RWPE1 (cell line): ENCODE results near the gene LZTS3.
"Not testable (repeated sequence)": the region's sequence is repeated elsewhere in the genome, so short reads cannot be mapped to it uniquely, and the experiment has no call there.

Experiments
- CTCF ChIA-PET: fragments of 350-600 bp; sonication (Branson Sonifier 250); formaldehyde crosslinking; extraction: SDS; loops from one replicate; lab custom pipeline; 2021; lab: Yijun Ruan, JAX
- POLR2A ChIA-PET: fragments of 400-600 bp; formaldehyde crosslinking; extraction: SDS; loops from one replicate; lab custom pipeline; 2020; ENCODE audit warnings: antibody characterized with exemption; ENCODE audit not compliant: low non-redundant PET; lab: Yijun Ruan, JAX
- DNase-seq: peaks from one replicate; pipeline ENCODE4 v3.0.0; 2012; ENCODE audit warnings: low spot score
- H3K27ac ChIP-seq: fragments of 450-650 bp; 2 replicates; pipeline ENCODE4 v1.5.1; 2017
- TF ChIP-seq, protein P1 (sequence below): fragments of 450-650 bp; conservative IDR thresholded peaks from 2 replicates; pipeline ENCODE4 v1.5.1; 2017; ENCODE audit warnings: low read depth, mild to moderate bottlenecking

Gene LZTS3

DNA sequence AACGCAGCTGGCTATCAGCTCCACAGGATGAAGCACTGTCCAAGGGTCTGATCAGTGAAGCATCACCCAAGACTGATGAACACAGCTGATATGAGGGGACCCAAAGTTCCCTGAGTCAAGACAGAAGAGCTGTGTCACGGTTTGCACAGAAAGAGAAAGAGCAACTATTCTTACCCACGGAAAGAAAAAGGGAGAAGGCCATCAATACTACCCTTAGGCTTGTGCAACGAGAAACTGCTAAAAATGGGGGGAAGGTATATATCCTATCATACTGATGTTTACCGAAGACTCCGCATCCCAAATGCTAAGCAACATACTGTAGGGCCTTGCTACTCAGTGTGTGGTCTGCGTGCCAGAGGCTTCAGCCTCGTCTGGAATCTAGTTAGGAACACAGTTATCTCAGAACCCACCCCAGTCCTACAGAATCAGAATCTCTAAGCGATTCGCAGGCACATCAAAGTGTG is 14.3 kb downstream of the LZTS3 start:
- no peak for DNase-seq

DNA sequence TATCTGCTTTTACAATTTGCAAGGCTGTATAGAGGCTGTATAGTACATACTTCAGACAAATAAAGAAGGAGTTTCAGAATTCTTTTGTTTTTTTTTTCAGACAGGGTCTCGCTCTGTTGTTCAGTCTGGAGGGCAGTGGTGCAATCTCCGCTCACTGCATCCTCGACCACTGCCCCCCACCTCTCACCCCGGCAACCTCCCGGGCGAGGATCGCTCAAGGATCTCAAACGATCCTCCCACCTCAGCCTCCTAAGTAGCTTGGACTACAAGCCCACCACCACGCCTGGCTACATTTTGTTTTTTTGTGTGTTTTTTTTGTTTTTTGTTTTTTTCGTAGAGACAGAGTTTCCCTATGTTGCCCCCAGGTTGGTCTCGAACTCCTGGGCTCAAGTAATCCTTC is 15.5 kb downstream of the LZTS3 start:
- CTCF ChIA-PET, result interaction anchor here (0.7 kb wide), 1 partner anchor 29 kb away, joined by 4 read pairs; no protein-coding TSS in a partner anchor
- TF ChIP-seq, protein P1, sequence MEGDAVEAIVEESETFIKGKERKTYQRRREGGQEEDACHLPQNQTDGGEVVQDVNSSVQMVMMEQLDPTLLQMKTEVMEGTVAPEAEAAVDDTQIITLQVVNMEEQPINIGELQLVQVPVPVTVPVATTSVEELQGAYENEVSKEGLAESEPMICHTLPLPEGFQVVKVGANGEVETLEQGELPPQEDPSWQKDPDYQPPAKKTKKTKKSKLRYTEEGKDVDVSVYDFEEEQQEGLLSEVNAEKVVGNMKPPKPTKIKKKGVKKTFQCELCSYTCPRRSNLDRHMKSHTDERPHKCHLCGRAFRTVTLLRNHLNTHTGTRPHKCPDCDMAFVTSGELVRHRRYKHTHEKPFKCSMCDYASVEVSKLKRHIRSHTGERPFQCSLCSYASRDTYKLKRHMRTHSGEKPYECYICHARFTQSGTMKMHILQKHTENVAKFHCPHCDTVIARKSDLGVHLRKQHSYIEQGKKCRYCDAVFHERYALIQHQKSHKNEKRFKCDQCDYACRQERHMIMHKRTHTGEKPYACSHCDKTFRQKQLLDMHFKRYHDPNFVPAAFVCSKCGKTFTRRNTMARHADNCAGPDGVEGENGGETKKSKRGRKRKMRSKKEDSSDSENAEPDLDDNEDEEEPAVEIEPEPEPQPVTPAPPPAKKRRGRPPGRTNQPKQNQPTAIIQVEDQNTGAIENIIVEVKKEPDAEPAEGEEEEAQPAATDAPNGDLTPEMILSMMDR, result no peak
- H3K27ac ChIP-seq, result no peak overlapping the region
- POLR2A ChIA-PET, result no interaction called here
- no peak for DNase-seq

More for the DNA sequence above, 14.3 kb downstream of the LZTS3 start:
- ChIA-PET POLR2A (interaction anchor here (1.0 kb wide), 1 partner anchor 14 kb away, joined by 4 read pairs; no protein-coding TSS in a partner anchor), CTCF (no interaction called here)
- TF ChIP-seq, protein P1, result no peak
- H3K27ac ChIP-seq, result peak overlapping the region; percentile 77

DNA sequence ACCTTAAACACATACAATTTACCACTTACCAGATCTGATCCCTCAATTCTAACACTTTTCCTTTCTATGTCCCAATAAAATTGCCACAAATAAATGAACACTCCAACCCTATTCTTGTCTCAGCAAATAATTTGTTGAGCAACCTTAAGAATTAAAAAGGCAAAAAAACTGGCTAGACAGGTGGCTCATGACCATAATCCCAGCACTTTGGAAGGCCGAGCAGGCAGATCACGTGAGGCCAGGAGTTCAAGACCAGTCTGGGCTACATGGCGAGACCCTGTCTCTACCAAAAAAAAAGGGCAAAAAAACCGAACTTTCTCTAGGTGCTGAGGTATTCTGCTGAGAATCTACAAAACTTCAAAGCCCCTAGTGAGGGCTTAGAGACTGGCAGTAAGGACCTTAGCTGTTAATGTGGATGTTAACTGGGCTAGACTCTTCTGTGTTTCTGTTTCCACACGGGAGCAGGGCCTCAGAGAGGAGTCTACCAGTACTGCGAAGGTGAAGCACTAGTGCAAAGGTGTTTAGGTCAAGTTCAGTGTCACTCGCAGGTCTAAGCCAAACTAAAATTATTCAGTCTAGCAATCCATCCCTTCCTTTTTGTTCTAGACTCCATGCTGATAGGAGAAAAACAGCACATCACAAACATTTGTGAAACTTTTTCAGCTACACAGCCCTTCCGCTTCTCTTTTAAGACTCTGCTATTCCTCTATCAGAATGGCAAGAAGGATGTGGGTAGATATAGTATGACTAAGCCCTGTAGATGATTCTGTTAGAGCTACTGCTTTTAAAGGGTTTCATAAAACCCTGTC is 16.3 kb downstream of the LZTS3 start:
- H3K27ac ChIP-seq, result no peak overlapping the region
- TF ChIP-seq, protein P1, result no peak
- ChIA-PET POLR2A (no interaction called here), CTCF (interaction anchor here (0.7 kb wide), 1 partner anchor 28 kb away, joined by 4 read pairs; no protein-coding TSS in a partner anchor)
- DNase-seq, result no peak

DNA sequence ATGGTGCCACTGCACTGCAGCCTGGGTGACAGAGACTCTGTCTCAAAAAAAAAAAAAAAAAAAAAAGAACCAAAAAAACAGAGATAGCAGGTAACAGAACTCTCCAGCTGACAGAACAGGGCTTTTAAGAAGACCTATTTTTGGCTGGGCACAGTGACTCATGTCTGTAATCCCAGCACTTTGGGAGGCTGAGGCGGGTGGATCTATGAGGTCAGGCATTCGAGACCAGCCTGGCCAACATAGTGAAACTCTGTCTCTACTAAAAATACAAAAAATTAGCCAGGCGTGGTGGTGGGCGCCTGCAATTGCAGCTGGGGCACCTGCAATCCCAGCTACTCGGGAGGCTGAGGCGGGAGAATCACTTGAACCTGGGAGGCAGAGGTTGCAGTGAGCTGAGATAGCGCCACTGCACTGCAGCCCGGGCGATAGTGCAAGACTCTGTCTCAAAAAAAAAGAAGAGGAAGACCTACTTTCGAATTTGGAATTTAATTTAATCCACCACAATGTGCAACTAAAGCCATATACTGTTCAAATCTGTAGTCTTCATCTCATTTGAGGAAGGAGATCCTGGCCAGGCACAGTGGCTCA is 21.2 kb downstream of the LZTS3 start:
- POLR2A ChIA-PET, DNase-seq: not testable (repeated sequence)
- CTCF ChIA-PET, result interaction anchor here (0.6 kb wide), 2 partner anchors 31 to 259 kb away, joined by 5 to 8 read pairs; no protein-coding TSS in a partner anchor
- peak overlapping the region; percentile 20; the same call in 1 of the 2 replicates for H3K27ac ChIP-seq

DNA sequence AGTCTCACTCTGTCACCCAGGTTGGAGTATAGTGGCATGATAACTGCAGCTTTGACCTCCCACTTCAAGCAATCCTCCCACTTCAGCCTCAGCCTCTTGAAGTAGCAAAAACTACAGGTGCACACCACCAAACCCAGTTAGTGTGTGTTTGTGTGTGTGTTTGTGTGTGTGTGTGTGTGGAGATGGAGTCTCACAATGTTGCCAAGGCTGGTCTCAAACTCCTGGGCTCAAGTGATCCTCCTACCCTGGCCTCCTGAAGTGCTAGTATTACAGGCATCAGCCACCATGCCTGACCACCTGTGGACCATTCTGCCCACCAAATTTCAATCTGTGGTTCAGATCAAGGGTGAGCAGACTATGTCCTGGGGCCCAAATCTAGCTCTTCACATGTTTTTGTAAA is 22.4 kb downstream of the LZTS3 start:
- TF ChIP-seq, protein P1, result no peak
- CTCF ChIA-PET, result no interaction called here
- no peak for DNase-seq
- H3K27ac ChIP-seq, result no peak overlapping the region
- POLR2A ChIA-PET, result no interaction called here

GRCh38 chr20:3146732-3147341 is 26.5 kb downstream of the LZTS3 start:
- DNase-seq, result no peak
- H3K27ac ChIP-seq, result no peak overlapping the region
- ChIA-PET CTCF (interaction anchor here (0.8 kb wide), 1 partner anchor 21 kb away, joined by 3 read pairs; no protein-coding TSS in a partner anchor), POLR2A (no interaction called here)
- TF ChIP-seq, protein P1, result no peak
